Naive thymus-derived CD4-positive, alpha-beta T cell (primary cell): ENCODE results near the gene PLXNA1. TPM values are rescaled to one million over a fixed set of nuclear protein-coding genes. Genes with fewer than 3 reads are reported as not detected.

Experiments
- ATAC-seq: fragments of 150-1000 bp; cut with Tn5 transposase; 2 replicates; pipeline ENCODE4 v1.10.0; 2021; ENCODE audit warnings: mild to moderate bottlenecking, moderate library complexity
- CTCF ChIA-PET: fragments of 350-600 bp; sonication (Branson Sonifier 250); formaldehyde crosslinking; loops from one replicate; lab custom pipeline; 2021; ENCODE audit warnings: antibody characterized with exemption; lab: Charles Lee
- POLR2A ChIA-PET: fragments of 350-600 bp; sonication (Branson Sonifier 250); formaldehyde crosslinking; loops from one replicate; lab custom pipeline; 2021; ENCODE audit warnings: antibody characterized with exemption, inconsistent platforms; lab: Charles Lee
- DNase-seq, 9 donors: peaks; one replicate each; pipeline versions ENCODE4 v3.0.0 to v3.0.0-alpha.2; 2020 to 2022; ENCODE audit warnings: mixed read lengths in 1 of 9
- H3K27ac ChIP-seq: one replicate; pipeline ENCODE4 v1.7.0; 2013; ENCODE audit warnings: mild to moderate bottlenecking, low read depth, low read length, moderate library complexity
- H3K27me3 ChIP-seq, 2 donors: one replicate each; pipeline ENCODE4 v1.7.0; 2013; ENCODE audit warnings: low read length in 2 of 2, mild to moderate bottlenecking in 2 of 2, moderate library complexity in 2 of 2; ENCODE audit not compliant: control insufficient read depth in 2 of 2, insufficient read depth in 2 of 2
- H3K36me3 ChIP-seq, 3 experiments: 1 replicate in 2 of 3; 2 replicates in 1 of 3; pipeline ENCODE4 v1.7.0; 2013; ENCODE audit warnings: low read length in 3 of 3, mild to moderate bottlenecking in 3 of 3, moderate library complexity in 1 of 3; ENCODE audit not compliant: insufficient read depth in 3 of 3, control insufficient read depth in 2 of 3
- H3K4me1 ChIP-seq, 2 donors: one replicate each; pipeline ENCODE4 v1.7.0; 2013; ENCODE audit warnings: low read length in 2 of 2, mild to moderate bottlenecking in 2 of 2, moderate library complexity in 1 of 2; ENCODE audit not compliant: control insufficient read depth in 2 of 2, insufficient read depth in 2 of 2
- H3K4me3 ChIP-seq: 2 replicates; pipeline ENCODE4 v1.7.0; 2013; ENCODE audit warnings: mild to moderate bottlenecking, low read length
- H3K9me3 ChIP-seq, 3 experiments: 1 replicate in 2 of 3; 2 replicates in 1 of 3; pipeline ENCODE4 v1.7.0; 2013; ENCODE audit warnings: low read length in 3 of 3; ENCODE audit not compliant: control insufficient read depth in 2 of 3
- H3K27ac Mint-ChIP-seq, 9 donors: one replicate each; pipeline ENCODE4 v1.8.0; 2020 to 2022; ENCODE audit warnings: mixed read lengths in 9 of 9, mild to moderate bottlenecking in 8 of 9, moderate library complexity in 5 of 9, inconsistent platforms in 2 of 9
- H3K27me3 Mint-ChIP-seq, 5 donors: one replicate each; pipeline ENCODE4 v1.8.0; 2021 to 2022; ENCODE audit warnings: mixed read lengths in 5 of 5, mild to moderate bottlenecking in 1 of 5
- H3K36me3 Mint-ChIP-seq, 5 donors: one replicate each; pipeline ENCODE4 v1.8.0; 2020 to 2022; ENCODE audit warnings: mixed read lengths in 5 of 5, mild to moderate bottlenecking in 3 of 5, inconsistent platforms in 1 of 5
- H3K4me1 Mint-ChIP-seq, 7 donors: one replicate each; pipeline ENCODE4 v1.8.0; 2020 to 2022; ENCODE audit warnings: mixed read lengths in 7 of 7, mild to moderate bottlenecking in 3 of 7, inconsistent platforms in 1 of 7
- H3K4me3 Mint-ChIP-seq, 10 donors: one replicate each; pipeline ENCODE4 v1.8.0; 2020 to 2022; ENCODE audit warnings: mild to moderate bottlenecking in 10 of 10, mixed read lengths in 10 of 10, moderate library complexity in 6 of 10, inconsistent platforms in 2 of 10
- H3K9me3 Mint-ChIP-seq, 11 donors: one replicate each; pipeline ENCODE4 v1.8.0; 2020 to 2022; ENCODE audit warnings: mixed read lengths in 11 of 11, mild to moderate bottlenecking in 4 of 11, inconsistent platforms in 1 of 11, moderate library complexity in 1 of 11
- intact Hi-C, 2 donors: fragments of 100-400 bp; cut with micrococcal nuclease; formaldehyde crosslinking; loops; one replicate each; pipeline ENCODE4 v1.15.1; 2023
- polyA plus RNA-seq, 2 donors: library from polyadenylated mRNA; unstranded; fragments of 300-500 nt; fragmentation: Illumina TruSeq; gene quantifications; one replicate each; pipeline ENCODE4 v1.2.3, GENCODE V29; 2021
- total RNA-seq, 6 experiments: library from RNA in 5 of 6; stranded (reverse) in 5 of 6; gene quantifications; 1 replicate in 5 of 6; 2 replicates in 1 of 6; pipeline ENCODE4 v1.2.3 and lab custom pipeline; 2021 to 2026

PLXNA1 gene
- total and polyA plus RNA-seq, 7 experiments from 2014 or later = 0.27 to 16.8 (median 9.4) TPM

DNA sequence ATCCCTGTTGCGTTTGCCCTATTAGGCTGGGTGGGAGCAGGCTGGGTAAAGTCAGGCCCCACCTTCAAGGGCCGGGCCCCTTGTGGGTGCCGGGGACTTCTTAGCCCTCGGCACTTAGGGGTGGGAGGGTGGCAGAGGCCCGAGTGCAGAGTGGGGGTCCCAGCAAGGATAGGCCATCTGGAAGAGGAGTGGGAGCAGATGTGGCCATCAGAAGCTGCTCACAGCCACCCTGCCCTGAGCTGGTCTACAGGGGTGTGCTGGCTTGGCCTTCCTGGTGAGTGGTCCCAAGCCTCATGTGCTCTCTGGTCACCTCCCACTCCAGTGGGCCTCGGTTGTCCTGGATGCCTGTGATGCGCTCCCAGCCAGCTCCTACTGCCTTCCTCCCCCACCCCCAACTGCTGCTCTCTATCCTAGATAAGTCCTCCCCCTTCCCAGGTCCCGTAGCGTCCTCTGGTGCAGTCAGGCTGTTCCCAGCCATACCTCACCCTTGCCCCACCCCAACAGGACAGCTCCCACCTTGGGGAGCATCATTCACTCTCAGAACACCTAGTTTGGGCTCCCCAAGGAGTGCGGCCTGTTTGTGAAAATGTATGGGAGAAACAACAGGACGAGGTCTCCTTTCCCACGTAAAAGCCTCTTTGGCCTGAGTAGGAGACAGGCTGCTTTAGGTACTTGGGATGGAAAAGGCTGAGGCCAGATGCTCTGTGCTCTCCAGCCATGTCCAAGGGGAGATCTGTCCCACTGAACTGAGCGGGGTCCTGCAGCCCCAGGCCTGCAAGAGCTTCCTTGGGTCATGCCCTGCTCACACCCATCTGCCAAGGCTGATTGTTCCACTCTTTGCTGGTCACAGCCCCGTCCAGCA is 24.9 kb upstream of the PLXNA1 start:
- H3K27me3 ChIP-seq = no peaks in the 10 kb centered on the region
- no peaks in the 10 kb centered on the region for H3K4me1 ChIP-seq
- no peak overlapping the region for H3K4me3 ChIP-seq
- Mint-ChIP-seq H3K27me3 (no peaks in the 10 kb centered on the region), H3K4me3 (no peak overlapping the region), H3K36me3 (no peaks in the 10 kb centered on the region), H3K4me1 (peaks cover 0 to 5% (median 0%) of the 10 kb centered on the region in 7 donors), H3K27ac (no peak overlapping the region), H3K9me3 (no peaks in the 10 kb centered on the region)
- ChIA-PET POLR2A (no interaction called here), CTCF (no interaction called here)
- H3K27ac ChIP-seq = no peak overlapping the region
- no peaks in the 10 kb centered on the region for H3K9me3 ChIP-seq
- DNase-seq (no peak), ATAC-seq (no peak)
- intact Hi-C loops = no loop called here
- no peaks in the 10 kb centered on the region for H3K36me3 ChIP-seq

DNA sequence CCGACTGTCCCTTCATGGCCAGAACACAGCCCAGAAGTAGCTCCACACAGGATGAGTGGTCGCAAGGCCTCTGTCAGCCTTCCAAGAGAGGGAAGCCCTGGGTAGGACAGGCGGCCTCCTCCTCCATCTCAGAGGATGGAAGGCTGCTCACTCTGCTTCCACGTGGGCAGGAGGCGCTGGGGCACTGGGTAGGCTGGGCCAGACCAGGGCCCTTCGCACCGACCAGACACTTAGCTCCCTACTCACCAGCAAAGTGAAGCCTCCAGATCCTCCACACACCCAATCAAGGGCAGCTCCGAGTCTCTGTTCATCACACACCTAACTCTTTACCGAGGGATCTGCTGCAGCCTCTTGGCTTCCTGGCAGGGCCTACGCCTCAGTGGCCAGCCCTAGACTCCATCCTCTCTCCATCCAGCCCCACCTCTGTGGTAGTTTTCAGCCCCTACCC is 24.3 kb upstream of the PLXNA1 start:
- H3K36me3 ChIP-seq = no peaks in the 10 kb centered on the region
- Mint-ChIP-seq H3K27me3 (no peaks in the 10 kb centered on the region), H3K27ac (peak overlapping the region in 1 of 9 donors; percentile 43), H3K4me1 (peaks cover 0 to 5% (median 0%) of the 10 kb centered on the region in 7 donors), H3K9me3 (no peaks in the 10 kb centered on the region), H3K4me3 (no peak overlapping the region), H3K36me3 (peaks cover 0 to 4% (median 0%) of the 10 kb centered on the region in 5 donors)
- ChIA-PET CTCF (no interaction called here), POLR2A (no interaction called here)
- ATAC-seq = no peak
- no peak overlapping the region for H3K27ac ChIP-seq
- no peak for DNase-seq
- H3K4me1 ChIP-seq = no peaks in the 10 kb centered on the region
- intact Hi-C loops = no loop called here
- H3K4me3 ChIP-seq = no peak overlapping the region
- H3K9me3 ChIP-seq = no peaks in the 10 kb centered on the region
- no peaks in the 10 kb centered on the region for H3K27me3 ChIP-seq

- no peaks in the 10 kb centered on the region for H3K4me1 ChIP-seq
- ChIA-PET POLR2A (no interaction called here), CTCF (no interaction called here)
- DNase-seq (no peak), ATAC-seq (no peak)
- no peaks in the 10 kb centered on the region for H3K27me3 ChIP-seq
- H3K4me3 Mint-ChIP-seq = no peak overlapping the region
- intact Hi-C loops = no loop called here
- H3K9me3 ChIP-seq = no peaks in the 10 kb centered on the region
- no peak overlapping the region for H3K4me3 ChIP-seq
- H3K4me1 Mint-ChIP-seq = peaks cover 0 to 5% (median 0%) of the 10 kb centered on the region in 7 donors
- H3K27ac ChIP-seq = no peak overlapping the region
- H3K9me3 Mint-ChIP-seq = no peaks in the 10 kb centered on the region
- no peaks in the 10 kb centered on the region for H3K27me3 Mint-ChIP-seq
- H3K36me3 Mint-ChIP-seq = peaks cover 0 to 4% (median 0%) of the 10 kb centered on the region in 5 donors
- no peaks in the 10 kb centered on the region for H3K36me3 ChIP-seq
- peak overlapping the region in 1 of 9 donors; percentile 43 for H3K27ac Mint-ChIP-seq
These were observed 23.6 kb upstream of the PLXNA1 start for GRCh38 chr3:126959136-126959920.

DNA sequence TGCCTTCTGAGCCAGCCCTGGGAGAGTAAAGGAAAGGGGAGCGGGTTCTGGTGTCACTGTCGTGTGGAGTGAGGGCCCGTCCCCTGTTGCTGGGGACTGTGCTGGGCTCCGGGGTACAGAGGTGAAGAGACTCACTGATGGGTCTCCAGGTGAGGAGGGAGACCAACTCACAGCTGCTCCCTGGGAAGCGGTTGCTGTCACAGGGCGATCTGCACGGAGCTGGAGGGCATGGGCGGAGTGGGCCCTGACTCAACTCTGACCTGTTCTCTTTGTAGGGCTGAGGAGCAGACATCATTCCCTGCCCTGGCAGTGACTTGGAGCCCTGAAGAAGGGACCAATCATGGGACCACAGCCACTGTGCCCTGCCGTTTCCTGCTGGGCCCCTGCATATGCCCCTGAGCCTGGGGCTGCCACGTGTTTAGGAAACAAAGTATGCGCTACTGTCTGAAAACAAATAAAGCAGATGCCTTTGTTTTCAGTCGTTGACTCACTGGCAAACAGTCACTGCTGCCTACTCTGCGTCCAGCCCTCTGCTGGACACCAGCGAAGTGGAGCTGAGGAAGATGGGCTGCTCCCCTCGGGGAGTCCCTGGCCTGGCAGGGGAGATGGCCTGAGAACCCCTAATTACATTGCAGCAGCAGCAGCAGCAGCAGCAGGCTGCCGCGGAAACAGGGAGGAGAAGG is 22.9 kb upstream of the PLXNA1 start:
- Histone ChIP-seq H3K4me1 (no peaks in the 10 kb centered on the region), H3K27ac (no peak overlapping the region), H3K36me3 (no peaks in the 10 kb centered on the region), H3K9me3 (no peaks in the 10 kb centered on the region), H3K27me3 (no peaks in the 10 kb centered on the region), H3K4me3 (no peak overlapping the region)
- no peaks in the 10 kb centered on the region for H3K27me3 Mint-ChIP-seq
- ATAC-seq (no peak), DNase-seq (no peak)
- intact Hi-C loops = no loop called here
- ChIA-PET CTCF (no interaction called here), POLR2A (no interaction called here)
- peaks cover 0 to 5% (median 0%) of the 10 kb centered on the region in 7 donors for H3K4me1 Mint-ChIP-seq
- H3K36me3 Mint-ChIP-seq = peaks cover 0 to 4% (median 0%) of the 10 kb centered on the region in 5 donors
- no peak overlapping the region for H3K4me3 Mint-ChIP-seq
- no peaks in the 10 kb centered on the region for H3K9me3 Mint-ChIP-seq
- no peak overlapping the region for H3K27ac Mint-ChIP-seq

- H3K9me3 ChIP-seq = no peaks in the 10 kb centered on the region
- intact Hi-C loops = no loop called here
- ATAC-seq (no peak), DNase-seq (no peak)
- POLR2A ChIA-PET = no interaction called here
- no peak overlapping the region for H3K27ac ChIP-seq
- H3K4me3 ChIP-seq = no peak overlapping the region
- H3K36me3 ChIP-seq = no peaks in the 10 kb centered on the region
- Mint-ChIP-seq H3K4me3 (no peak overlapping the region), H3K36me3 (peaks cover 0 to 4% (median 0%) of the 10 kb centered on the region in 5 donors), H3K27ac (no peak overlapping the region), H3K9me3 (no peaks in the 10 kb centered on the region), H3K4me1 (peaks cover 0 to 5% (median 0%) of the 10 kb centered on the region in 7 donors), H3K27me3 (no peaks in the 10 kb centered on the region)
- H3K27me3 ChIP-seq = no peaks in the 10 kb centered on the region
- CTCF ChIA-PET = no interaction called here
- no peaks in the 10 kb centered on the region for H3K4me1 ChIP-seq
These were observed 22.3 kb upstream of the PLXNA1 start for GRCh38 chr3:126960604-126960995.

DNA sequence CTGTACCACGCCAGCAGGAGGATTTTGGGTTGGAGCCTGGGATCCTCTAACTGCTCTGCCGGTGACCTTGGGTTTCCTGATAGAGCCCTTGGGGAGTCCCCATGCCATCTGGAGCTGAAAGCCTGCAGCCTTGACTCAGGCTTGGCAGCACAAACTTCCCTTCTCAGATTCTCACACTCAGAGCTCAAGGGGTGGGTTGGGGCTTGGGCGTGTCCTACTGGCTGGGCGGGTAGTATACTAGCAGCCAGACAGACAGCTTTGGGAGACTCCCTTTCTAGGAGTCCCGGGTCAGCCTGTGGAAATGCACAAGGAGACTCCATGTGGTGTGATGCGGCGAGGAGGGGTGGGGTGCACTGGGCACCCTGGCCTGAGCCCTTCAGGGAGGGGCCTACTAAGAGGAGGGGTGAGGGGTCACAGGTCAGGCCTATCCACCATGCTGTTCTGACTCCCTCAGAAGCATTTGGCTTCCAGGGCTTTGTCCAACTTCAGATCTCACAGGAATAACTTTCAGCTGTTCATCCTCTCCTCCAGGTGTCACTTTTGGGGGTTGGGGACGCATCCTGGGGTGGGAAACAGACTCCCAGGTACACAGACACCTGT is 21.6 kb upstream of the PLXNA1 start:
- Mint-ChIP-seq H3K27me3 (no peaks in the 10 kb centered on the region), H3K27ac (no peak overlapping the region), H3K36me3 (peaks cover 0 to 4% (median 0%) of the 10 kb centered on the region in 5 donors), H3K4me3 (no peak overlapping the region), H3K4me1 (peaks cover 0 to 5% (median 0%) of the 10 kb centered on the region in 7 donors), H3K9me3 (no peaks in the 10 kb centered on the region)
- Histone ChIP-seq H3K4me3 (no peak overlapping the region), H3K4me1 (no peaks in the 10 kb centered on the region), H3K27me3 (no peaks in the 10 kb centered on the region), H3K27ac (no peak overlapping the region), H3K9me3 (no peaks in the 10 kb centered on the region), H3K36me3 (no peaks in the 10 kb centered on the region)
- intact Hi-C loops = no loop called here
- DNase-seq = no peak
- ChIA-PET CTCF (no interaction called here), POLR2A (no interaction called here)
- no peak for ATAC-seq
